K562 (cell line): ENCODE data around the gene ACKR2. TPM values are rescaled to one million over a fixed set of nuclear protein-coding genes. Genes with fewer than 3 reads are reported as not detected.

Source experiments
- ATF4 ChIP-seq: fragments of 450-650 bp; formaldehyde crosslinking; IDR thresholded peaks from 2 replicates; pipeline ENCODE4 v1.4.0; 2022; ENCODE audit warnings: mild to moderate bottlenecking, moderate library complexity
- BCL6 ChIP-seq: fragments of 250-450 bp; sonication (Bioruptor Pico); IDR thresholded peaks from 2 replicates; pipeline ENCODE4 v1.4.0; 2020
- FOXJ2 ChIP-seq: fragments of 200-800 bp; sonication (Bioruptor generic); IDR thresholded peaks from 2 replicates; pipeline ENCODE4 v1.6.1; 2016; ENCODE audit warnings: missing genetic modification characterization, missing compliant biosample characterization
- FOXK2 ChIP-seq, 2 experiments: fragments of 450-650 bp; IDR thresholded peaks in 1 of 2; conservative IDR thresholded peaks in 1 of 2; 2 replicates each; pipeline ENCODE4 v1.6.1; 2016; ENCODE audit warnings: low read depth in 2 of 2, mild to moderate bottlenecking in 1 of 2
- FOXO4 ChIP-seq: fragments of 450-650 bp; formaldehyde crosslinking; IDR thresholded peaks from 2 replicates; pipeline ENCODE4 v1.4.0; 2020; ENCODE audit warnings: mild to moderate bottlenecking, moderate library complexity
- HDAC1 ChIP-seq, 2 experiments: fragments of 450-650 bp; IDR thresholded peaks; 2 replicates each; pipeline ENCODE4 v1.6.1; 2016 to 2017; ENCODE audit warnings: inconsistent platforms in 1 of 2, mild to moderate bottlenecking in 1 of 2, moderate library complexity in 1 of 2
- MGA ChIP-seq: fragments of 450-650 bp; IDR thresholded peaks from 2 replicates; pipeline ENCODE4 v1.6.1; 2016; ENCODE audit warnings: mild to moderate bottlenecking, moderate library complexity
- MIER1 ChIP-seq: fragments of 450-650 bp; IDR thresholded peaks from 2 replicates; pipeline ENCODE4 v1.6.1; 2016; ENCODE audit warnings: antibody characterized with exemption, mild to moderate bottlenecking, low read depth
- PHB ChIP-seq: fragments of 250-450 bp; sonication (Bioruptor Pico); IDR thresholded peaks from 2 replicates; pipeline ENCODE4 v1.5.0; 2021
- POLR2A ChIP-seq: fragments of 450-650 bp; conservative IDR thresholded peaks from 2 replicates; pipeline ENCODE4 v1.6.1; 2016
- RBM14 ChIP-seq: fragments of 200-400 bp; formaldehyde crosslinking; IDR thresholded peaks from 2 replicates; pipeline ENCODE4 v1.6.1; 2018; ENCODE audit warnings: low read depth, mild to moderate bottlenecking, low read length, moderate library complexity, borderline replicate concordance; ENCODE audit not compliant: insufficient read depth
- TCF7 ChIP-seq: sonication (generic); IDR thresholded peaks from 2 replicates; pipeline ENCODE4 v1.6.1; 2016; ENCODE audit warnings: antibody characterized with exemption, borderline replicate concordance
- ZNF140 ChIP-seq: fragments of 250-450 bp; sonication (Bioruptor Pico); IDR thresholded peaks from 2 replicates; pipeline ENCODE4 v1.8.0; 2021; ENCODE audit warnings: moderate library complexity, mild to moderate bottlenecking, inconsistent platforms
- ZNF436 ChIP-seq: fragments of 250-450, 450-650 bp; sonication (Bioruptor Pico); formaldehyde crosslinking; IDR thresholded peaks from 2 replicates; pipeline ENCODE4 v1.7.0; 2020; ENCODE audit warnings: mild to moderate bottlenecking
- polyA plus RNA-seq, 8 experiments: library from polyadenylated mRNA; depleted of rRNA in 4 of 8; stranded (reverse) in 5 of 8; unstranded in 3 of 8; fragments of >200 nt; fragmentation: Nextera tagmentation in 2 of 8; fragmentation: Illumina TruSeq in 1 of 8; extraction: Ambion mirVana in 2 of 8; extraction: Trizol in 1 of 8; gene quantifications; 2 replicates each; pipeline versions ENCODE4 v1.2.1 to v1.2.3, GENCODE V29; 2011 to 2014; ENCODE audit warnings: inconsistent platforms in 1 of 8, missing spikeins in 1 of 8
- total RNA-seq, 7 experiments: library from RNA; depleted of rRNA in 6 of 7; stranded (reverse); fragments of >200 nt in 6 of 7; fragmentation: Illumina TruSeq in 2 of 7; extraction: Trizol in 2 of 7; gene quantifications; 2 replicates each; pipeline versions ENCODE4 v1.2.1 to v1.2.3, GENCODE V29; 2011 to 2021; ENCODE audit warnings: low replicate concordance in 1 of 7

Gene ACKR2
- total and polyA plus RNA-seq, 9 of the 15 experiments (the other 6 are each of a cell fraction or from before 2014, with no cell fraction given), result 0.03 to 0.69 (median 0.25) TPM; not detected in 1

- no peak for TF ChIP-seq FOXK2 (conservative IDR thresholded peaks at IDR 0.05 in 1 of 2, IDR thresholded peaks at IDR 0.05 in 1 of 2; ENCODE audit: low read depth in 2 of 2)
- TF ChIP-seq MGA, result no peak
- no peak for TF ChIP-seq BCL6
- no peak for TF ChIP-seq MIER1
- TF ChIP-seq TCF7, result no peak
- TF ChIP-seq HDAC1 (IDR thresholded peaks at IDR 0.05), result no peak
- TF ChIP-seq ZNF140 (CRISPR knock-in tag), result no peak
- TF ChIP-seq PHB (CRISPR knock-in tag), result no peak
- no peak for TF ChIP-seq POLR2A
- TF ChIP-seq ATF4 (CRISPR knock-in tag), result no peak
- TF ChIP-seq RBM14, result no peak
- TF ChIP-seq FOXO4 (CRISPR knock-in tag), result no peak
- no peak for TF ChIP-seq ZNF436 (CRISPR knock-in tag)
- TF ChIP-seq FOXJ2, result no peak
Observed at GRCh38 chr3:42831321-42831713, 22.1 kb downstream of the ACKR2 start (continued).
